Measurements from ENCODE around the gene APEX1.

DNA sequence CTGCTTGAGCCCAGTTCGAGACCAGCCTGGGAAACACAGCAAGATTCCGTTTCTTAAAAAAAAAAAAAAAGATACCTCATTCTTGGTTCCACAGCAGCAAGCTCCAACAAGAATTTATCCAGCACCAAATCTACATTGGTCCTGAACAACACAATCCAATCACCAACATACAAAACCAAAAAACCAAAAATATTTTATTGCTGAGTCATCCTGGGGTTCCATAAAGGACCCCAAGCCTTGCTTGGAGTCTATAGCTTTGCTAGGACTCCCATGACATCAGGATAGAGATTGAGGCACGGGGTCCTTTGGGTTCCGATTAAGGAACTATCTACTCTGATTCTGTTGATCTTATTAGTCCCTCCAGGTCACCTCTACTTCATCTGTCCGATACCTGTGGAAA is 8.1 kb upstream of the APEX1 start:
- TF ChIP-seq EZH2 (IDR thresholded peaks at IDR 0.05; ENCODE audit: insufficient read depth, poor library complexity, severe bottlenecking) (no peak), EZH2phosphoT487 (IDR thresholded peaks at IDR 0.05; ENCODE audit: insufficient read depth, low read depth) (no peak)

Data from GM23248 (cell line).